PC-9 (cell line): ENCODE results near the gene BCR. TPM values are rescaled to one million over a fixed set of nuclear protein-coding genes. Genes with fewer than 3 reads are reported as not detected.

ENCODE experiments used
- BruUV-seq: library from RNA; stranded (reverse); fragments of 400-500 nt; replicated peaks from 2 replicates; lab custom pipeline; 2021; lab: Mats Ljungman, UMichigan
- CTCF ChIA-PET: fragments of 300-600 bp; sonication (Branson Sonifier 250); formaldehyde crosslinking; loops from one replicate; lab custom pipeline; 2022; ENCODE audit warnings: antibody characterized with exemption; lab: Charles Lee
- POLR2A ChIA-PET: fragments of 300-600 bp; sonication (Branson Sonifier 250); formaldehyde crosslinking; loops from one replicate; lab custom pipeline; 2022; ENCODE audit warnings: antibody characterized with exemption; ENCODE audit not compliant: unreplicated experiment; lab: Charles Lee
- DNase-seq, 2 experiments: peaks; one replicate each; pipeline versions ENCODE4 v3.0.0 to v3.0.0-alpha.2; 2015 to 2022; ENCODE audit warnings: mixed read lengths in 1 of 2
- H2AFZ ChIP-seq: fragments of 200-600 bp; sonication (generic); 2 replicates; pipeline ENCODE4 v1.8.1; 2017; ENCODE audit warnings: antibody characterized with exemption
- H3F3A ChIP-seq: fragments of 200-600 bp; sonication (generic); 2 replicates; pipeline ENCODE4 v1.8.1; 2017; ENCODE audit warnings: antibody characterized with exemption, mild to moderate bottlenecking, low read depth; ENCODE audit not compliant: insufficient read depth
- H3K27ac ChIP-seq: fragments of 200-600 bp; sonication (generic); 2 replicates; pipeline ENCODE4 v1.6.1; 2016; ENCODE audit warnings: mixed run types
- H3K27me3 ChIP-seq: fragments of 200-600 bp; sonication (generic); 2 replicates; pipeline ENCODE4 v1.6.1; 2016; ENCODE audit warnings: low read depth, mixed run types; ENCODE audit not compliant: insufficient read depth
- H3K36me3 ChIP-seq: fragments of 200-600 bp; sonication (generic); 2 replicates; pipeline ENCODE4 v1.6.1; 2016; ENCODE audit warnings: low read depth, mixed run types
- H3K4me1 ChIP-seq: fragments of 200-600 bp; sonication (generic); replicated peaks from 2 replicates; pipeline ENCODE4 v1.6.1; 2016; ENCODE audit warnings: mixed run types; ENCODE audit not compliant: insufficient read depth
- H3K4me2 ChIP-seq: fragments of 200-600 bp; sonication (generic); 2 replicates; pipeline ENCODE4 v1.6.1; 2017; ENCODE audit warnings: mixed run types
- H3K4me3 ChIP-seq: fragments of 200-600 bp; sonication (generic); 2 replicates; pipeline ENCODE4 v1.6.1; 2016; ENCODE audit warnings: mixed run types
- H3K79me2 ChIP-seq: fragments of 200-600 bp; sonication (generic); 2 replicates; pipeline ENCODE4 v1.6.1; 2017; ENCODE audit warnings: low read depth, mixed run types
- H3K9me2 ChIP-seq: fragments of 200-600 bp; sonication (generic); 2 replicates; pipeline ENCODE4 v1.8.1; 2017; ENCODE audit warnings: mild to moderate bottlenecking; ENCODE audit not compliant: insufficient read depth
- H3K9me3 ChIP-seq: fragments of 200-600 bp; sonication (generic); 2 replicates; pipeline ENCODE4 v1.8.1; 2016; ENCODE audit warnings: low read depth; ENCODE audit not compliant: insufficient read depth
- H4K20me1 ChIP-seq: fragments of 200-600 bp; sonication (generic); 2 replicates; pipeline ENCODE4 v1.8.1; 2017; ENCODE audit not compliant: insufficient read depth
- EZH2 ChIP-seq: fragments of 200-600 bp; sonication (generic); IDR thresholded peaks from 2 replicates; pipeline ENCODE4 v1.8.0; 2017; ENCODE audit warnings: antibody characterized with exemption, low read depth
- intact Hi-C: fragments of 100-400 bp; cut with micrococcal nuclease; formaldehyde crosslinking; loops from one replicate; pipeline ENCODE4 v1.10.0; 2022; ENCODE audit not compliant: unreplicated experiment
- total RNA-seq: library from RNA; stranded (reverse); gene quantifications from 2 replicates; pipeline ENCODE4 v1.2.3, GENCODE V29; 2021
- TF ChIP-seq, protein P1 (sequence below): fragments of 200-600 bp; sonication (generic); conservative IDR thresholded peaks from 2 replicates; pipeline ENCODE4 v1.6.1; 2017; ENCODE audit warnings: mixed run types, antibody characterized with exemption, mild to moderate bottlenecking, moderate library complexity

BCR gene
- total RNA-seq, 1 experiment from 2014 or later = 47.8 TPM

DNA sequence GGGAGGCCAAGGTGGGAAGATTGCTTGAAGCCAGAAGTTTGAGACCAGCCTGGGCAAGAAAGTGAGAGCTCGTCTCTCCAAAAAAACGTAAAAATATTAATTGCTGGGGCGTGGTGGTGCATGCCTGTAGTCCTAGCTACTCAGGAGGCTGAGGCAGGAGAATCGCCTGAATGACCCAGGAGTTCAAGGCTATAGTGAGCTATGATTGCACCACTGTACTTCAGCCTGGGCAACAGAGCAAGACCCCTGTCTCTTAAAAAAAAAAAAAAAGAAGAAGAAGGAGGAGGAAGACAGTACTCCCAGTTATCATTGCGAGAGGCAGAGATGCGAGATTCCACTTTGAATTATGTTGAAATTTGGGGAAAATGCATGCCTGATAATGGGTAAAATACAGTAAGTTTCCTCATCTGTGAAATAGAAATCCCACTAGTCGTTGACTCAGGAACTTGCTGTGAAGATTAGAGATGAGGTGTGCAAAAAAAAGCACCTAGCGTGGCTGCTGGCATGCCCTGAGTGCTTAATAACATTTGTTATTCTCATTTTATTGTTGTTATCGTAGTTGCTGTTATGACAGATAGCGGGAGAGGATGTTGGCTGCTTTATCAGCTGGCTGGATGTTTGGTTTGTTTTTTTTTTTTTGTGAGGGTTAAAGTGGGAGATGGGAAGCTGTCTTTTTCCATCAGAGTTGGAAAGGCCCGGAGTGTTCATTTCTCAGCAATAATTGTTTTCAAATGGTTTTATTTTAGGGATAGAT is 33.4 kb downstream of the BCR start:
- peaks cover 9% of the 10 kb centered on the region; the same call in 1 of the 2 replicates for H3F3A ChIP-seq
- H3K4me1 ChIP-seq = peaks cover 22% of the 10 kb centered on the region
- no peaks in the 10 kb centered on the region for H3K36me3 ChIP-seq
- POLR2A ChIA-PET = no interaction called here
- no peak overlapping the region for H3K4me2 ChIP-seq
- no TSS peak for BruUV-seq
- DNase-seq = no peak
- no peak overlapping the region for H3K27ac ChIP-seq
- H4K20me1 ChIP-seq = peaks cover 21% of the 10 kb centered on the region
- peaks cover 95% of the 10 kb centered on the region for H3K79me2 ChIP-seq
- intact Hi-C loops = no loop called here
- H2AFZ ChIP-seq = no peak overlapping the region
- H3K9me3 ChIP-seq = no peaks in the 10 kb centered on the region
- no peaks in the 10 kb centered on the region for H3K9me2 ChIP-seq
- H3K4me3 ChIP-seq = no peak overlapping the region
- no peaks in the 10 kb centered on the region for H3K27me3 ChIP-seq
- CTCF ChIA-PET = no interaction called here
- no peak for TF ChIP-seq EZH2
- TF ChIP-seq, protein P1, sequence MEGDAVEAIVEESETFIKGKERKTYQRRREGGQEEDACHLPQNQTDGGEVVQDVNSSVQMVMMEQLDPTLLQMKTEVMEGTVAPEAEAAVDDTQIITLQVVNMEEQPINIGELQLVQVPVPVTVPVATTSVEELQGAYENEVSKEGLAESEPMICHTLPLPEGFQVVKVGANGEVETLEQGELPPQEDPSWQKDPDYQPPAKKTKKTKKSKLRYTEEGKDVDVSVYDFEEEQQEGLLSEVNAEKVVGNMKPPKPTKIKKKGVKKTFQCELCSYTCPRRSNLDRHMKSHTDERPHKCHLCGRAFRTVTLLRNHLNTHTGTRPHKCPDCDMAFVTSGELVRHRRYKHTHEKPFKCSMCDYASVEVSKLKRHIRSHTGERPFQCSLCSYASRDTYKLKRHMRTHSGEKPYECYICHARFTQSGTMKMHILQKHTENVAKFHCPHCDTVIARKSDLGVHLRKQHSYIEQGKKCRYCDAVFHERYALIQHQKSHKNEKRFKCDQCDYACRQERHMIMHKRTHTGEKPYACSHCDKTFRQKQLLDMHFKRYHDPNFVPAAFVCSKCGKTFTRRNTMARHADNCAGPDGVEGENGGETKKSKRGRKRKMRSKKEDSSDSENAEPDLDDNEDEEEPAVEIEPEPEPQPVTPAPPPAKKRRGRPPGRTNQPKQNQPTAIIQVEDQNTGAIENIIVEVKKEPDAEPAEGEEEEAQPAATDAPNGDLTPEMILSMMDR = no peak

DNA sequence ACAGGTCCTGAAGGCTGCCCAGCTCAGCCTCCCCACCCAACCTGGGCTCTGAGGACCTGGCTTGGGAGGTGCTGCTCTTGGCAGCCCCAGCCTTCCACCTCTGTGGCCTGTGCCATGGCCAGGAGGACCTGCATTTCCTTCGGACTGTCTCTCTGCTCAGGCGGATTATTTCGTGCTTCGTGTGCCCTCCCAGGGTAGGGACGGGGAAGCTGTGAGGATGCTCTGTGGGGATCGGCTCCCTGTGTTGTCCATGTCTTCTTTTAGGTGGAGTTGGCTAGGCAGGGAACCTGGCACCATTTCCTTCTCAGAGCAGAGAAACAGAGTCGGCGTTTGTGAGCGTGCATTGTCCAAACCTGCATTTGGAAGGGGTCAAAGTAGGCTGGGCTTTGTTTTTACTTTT is 34.1 kb downstream of the BCR start:
- Histone ChIP-seq H3K4me2 (no peak overlapping the region), H3K4me3 (no peak overlapping the region), H3K9me3 (no peaks in the 10 kb centered on the region), H3K36me3 (no peaks in the 10 kb centered on the region), H3F3A (peaks cover 9% of the 10 kb centered on the region; the same call in 1 of the 2 replicates), H3K27ac (no peak overlapping the region), H4K20me1 (peaks cover 21% of the 10 kb centered on the region), H2AFZ (no peak overlapping the region), H3K27me3 (no peaks in the 10 kb centered on the region), H3K9me2 (no peaks in the 10 kb centered on the region), H3K79me2 (peaks cover 95% of the 10 kb centered on the region), H3K4me1 (peaks cover 27% of the 10 kb centered on the region)
- no peak for DNase-seq
- no TSS peak for BruUV-seq
- intact Hi-C loops = no loop called here
- POLR2A ChIA-PET = no interaction called here
- TF ChIP-seq EZH2 = no peak
- TF ChIP-seq, protein P1 = no peak
- CTCF ChIA-PET = no interaction called here

DNA sequence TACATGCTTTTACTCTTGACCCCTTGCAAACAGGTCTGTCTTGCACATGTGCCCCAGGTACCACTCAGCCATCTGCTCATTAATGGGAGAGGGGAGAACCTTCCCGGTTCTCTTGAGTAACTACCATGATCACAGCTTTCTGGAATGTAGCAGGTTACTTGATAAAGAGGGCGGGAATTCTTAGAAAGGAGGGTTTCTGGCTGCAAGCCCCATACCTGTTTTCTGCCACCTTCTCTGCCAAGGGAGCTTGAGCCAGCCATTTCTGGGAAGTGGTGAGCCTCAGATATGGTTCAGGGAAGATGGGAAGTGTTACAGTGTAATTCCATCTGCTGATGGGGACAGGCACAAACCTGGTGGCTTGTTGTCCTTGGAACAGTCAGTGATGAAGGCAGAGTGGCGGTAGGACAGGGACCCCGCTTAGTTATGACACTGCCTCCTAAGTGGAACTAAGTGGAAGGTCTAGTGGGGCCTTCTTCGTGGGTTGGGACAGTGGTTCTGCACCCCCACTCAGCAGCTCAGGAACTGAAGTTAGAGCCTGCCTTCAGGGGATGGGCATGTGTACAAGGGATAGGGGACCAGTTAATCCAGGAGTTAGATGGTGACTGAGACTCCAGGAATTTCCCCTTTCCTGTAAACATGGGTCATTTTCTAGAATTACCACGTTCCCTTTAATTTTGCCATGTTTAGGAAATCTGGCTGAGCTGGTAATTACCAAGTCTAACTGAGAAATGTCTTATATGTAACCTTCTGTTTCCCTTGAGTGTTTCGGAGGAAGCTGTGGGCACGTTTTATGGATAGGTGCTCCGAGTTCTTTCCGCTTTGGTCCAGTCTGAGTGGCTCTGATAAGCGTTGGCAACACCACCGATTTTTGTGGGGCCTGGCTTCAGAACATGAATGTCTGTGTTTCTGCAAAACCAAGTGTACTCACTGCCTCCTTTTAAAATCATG is 35.3 kb downstream of the BCR start:
- H3K9me3 ChIP-seq = no peaks in the 10 kb centered on the region
- ChIA-PET POLR2A (interaction anchor here (0.7 kb wide), 2 partner anchors 10 to 60 kb away, joined by 3 read pairs; no protein-coding TSS in a partner anchor), CTCF (interaction anchor here (1.0 kb wide), 1 partner anchor 63 kb away, joined by 3 read pairs; no protein-coding TSS in a partner anchor)
- H3K4me2 ChIP-seq = peak overlapping the region; percentile 60
- no peak for TF ChIP-seq EZH2
- TF ChIP-seq, protein P1 = no peak
- H4K20me1 ChIP-seq = peaks cover 16% of the 10 kb centered on the region
- BruUV-seq = no TSS peak
- H3K4me3 ChIP-seq = no peak overlapping the region
- H3F3A ChIP-seq = peaks cover 10% of the 10 kb centered on the region; the same call in 1 of the 2 replicates
- intact Hi-C loops = no loop called here
- H3K27ac ChIP-seq = peak overlapping the region; percentile 11; the same call in 1 of the 2 replicates
- peaks cover 97% of the 10 kb centered on the region for H3K79me2 ChIP-seq
- no peaks in the 10 kb centered on the region for H3K27me3 ChIP-seq
- DNase-seq = peak; percentile 29 to 65
- no peaks in the 10 kb centered on the region for H3K9me2 ChIP-seq
- peaks cover 39% of the 10 kb centered on the region for H3K4me1 ChIP-seq
- H3K36me3 ChIP-seq = no peaks in the 10 kb centered on the region
- H2AFZ ChIP-seq = no peak overlapping the region
